ENCODE measurements around the gene C2CD2.

C2CD2 gene

GRCh38 chr21:41932576-41933312 lies 21.1 kb downstream of the C2CD2 start:
- no peak for DNase-seq (ENCODE audit: low read depth in 2 of 2)

- DNase-seq (ENCODE audit: low read depth in 2 of 2) = no peak
Measured at GRCh38 chr21:41932191-41932575, 21.6 kb downstream of the C2CD2 start.

- no peak for DNase-seq (ENCODE audit: low read depth in 2 of 2)
Measured at GRCh38 chr21:41931041-41931451, 22.8 kb downstream of the C2CD2 start.

GRCh38 chr21:41929248-41929647 lies 24.6 kb downstream of the C2CD2 start:
- no peak for DNase-seq (ENCODE audit: low read depth in 2 of 2)

GRCh38 chr21:41928621-41929220 lies 25.1 kb downstream of the C2CD2 start:
- DNase-seq (ENCODE audit: low read depth in 2 of 2) = no peak

- DNase-seq (ENCODE audit: low read depth in 2 of 2) = no peak
Measured at GRCh38 chr21:41927727-41928409, 25.9 kb downstream of the C2CD2 start.

- DNase-seq (ENCODE audit: low read depth in 2 of 2) = no peak
Measured at GRCh38 chr21:41926807-41927171, 27.0 kb downstream of the C2CD2 start.

- peak in 1 of 2 donors; percentile 12 for DNase-seq (ENCODE audit: low read depth in 2 of 2)
Measured at GRCh38 chr21:41926117-41926806, 27.6 kb downstream of the C2CD2 start.

- no peak for DNase-seq (ENCODE audit: low read depth in 2 of 2)
Measured at GRCh38 chr21:41925767-41926116, 28.1 kb downstream of the C2CD2 start.

- no peak for DNase-seq (ENCODE audit: low read depth in 2 of 2)
Measured at GRCh38 chr21:41924368-41924754, 29.5 kb downstream of the C2CD2 start.

- no peak for DNase-seq (ENCODE audit: low read depth in 2 of 2)
Measured at GRCh38 chr21:41923631-41924367, 30.0 kb downstream of the C2CD2 start.

GRCh38 chr21:41923186-41923585 lies 30.6 kb downstream of the C2CD2 start:
- DNase-seq (ENCODE audit: low read depth in 2 of 2) = no peak

- no peak for DNase-seq (ENCODE audit: low read depth in 2 of 2)
Measured at GRCh38 chr21:41921021-41921420, 32.8 kb downstream of the C2CD2 start.

- no peak for DNase-seq (ENCODE audit: low read depth in 2 of 2)
Measured at GRCh38 chr21:41920476-41920875, 33.3 kb downstream of the C2CD2 start.

GRCh38 chr21:41919666-41920398 lies 34.0 kb downstream of the C2CD2 start:
- DNase-seq (ENCODE audit: low read depth in 2 of 2) = no peak

- DNase-seq (ENCODE audit: low read depth in 2 of 2) = no peak
Measured at GRCh38 chr21:41918561-41919358, 35.1 kb downstream of the C2CD2 start.

- DNase-seq (ENCODE audit: low read depth in 2 of 2) = no peak
Measured at GRCh38 chr21:41917531-41917930, 36.3 kb downstream of the C2CD2 start.

- DNase-seq (ENCODE audit: low read depth in 2 of 2) = no peak
Measured at GRCh38 chr21:41916888-41917433, 36.9 kb downstream of the C2CD2 start.

- no peak for DNase-seq (ENCODE audit: low read depth in 2 of 2)
Measured at GRCh38 chr21:41914965-41915364, 38.9 kb downstream of the C2CD2 start.

- DNase-seq (ENCODE audit: low read depth in 2 of 2) = no peak
Measured at GRCh38 chr21:41914358-41914757, 39.5 kb downstream of the C2CD2 start.
